ENCODE results near the gene CDC7. TPM values are rescaled to one million over a fixed set of nuclear protein-coding genes. Genes with fewer than 3 reads are reported as not detected.

CDC7 gene
- total and polyA plus RNA-seq, 9 of the 15 experiments (the other 6 are each of a cell fraction or from before 2014, with no cell fraction given), result 22.3 to 66.8 (median 44.2) TPM

DNA sequence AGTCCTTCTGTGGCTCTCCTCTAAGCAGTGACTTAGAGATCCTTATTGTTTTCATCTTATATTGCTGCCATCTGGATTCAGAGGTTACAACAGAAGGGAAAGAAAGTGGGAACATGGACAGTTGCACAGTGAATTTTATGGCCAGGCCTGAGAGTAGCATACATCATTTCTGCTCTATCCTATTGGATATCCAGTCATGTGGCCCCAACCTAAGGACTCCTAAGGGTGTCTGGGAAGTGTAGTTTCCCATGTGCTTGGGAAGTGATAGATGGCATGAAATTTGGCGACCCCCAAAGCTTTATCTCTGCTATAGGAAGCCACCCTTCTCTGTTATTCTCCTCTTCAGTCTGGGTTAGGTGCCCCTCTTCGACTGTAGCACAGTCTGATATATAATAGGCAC is 51.9 kb downstream of the CDC7 start (continued):
- TF ChIP-seq, protein P1, sequence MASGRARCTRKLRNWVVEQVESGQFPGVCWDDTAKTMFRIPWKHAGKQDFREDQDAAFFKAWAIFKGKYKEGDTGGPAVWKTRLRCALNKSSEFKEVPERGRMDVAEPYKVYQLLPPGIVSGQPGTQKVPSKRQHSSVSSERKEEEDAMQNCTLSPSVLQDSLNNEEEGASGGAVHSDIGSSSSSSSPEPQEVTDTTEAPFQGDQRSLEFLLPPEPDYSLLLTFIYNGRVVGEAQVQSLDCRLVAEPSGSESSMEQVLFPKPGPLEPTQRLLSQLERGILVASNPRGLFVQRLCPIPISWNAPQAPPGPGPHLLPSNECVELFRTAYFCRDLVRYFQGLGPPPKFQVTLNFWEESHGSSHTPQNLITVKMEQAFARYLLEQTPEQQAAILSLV (tag; IDR thresholded peaks at IDR 0.05), result no peak
- TF ChIP-seq ZNF41 (CRISPR knock-in tag; conservative IDR thresholded peaks at IDR 0.05), result no peak
- no peak for TF ChIP-seq TEAD4 (IDR thresholded peaks at IDR 0.05; ENCODE audit: low read length)
- TF ChIP-seq TEAD4 (CRISPR knock-in tag; IDR thresholded peaks at IDR 0.05; ENCODE audit: borderline replicate concordance), result no peak
- TF ChIP-seq, protein P2, sequence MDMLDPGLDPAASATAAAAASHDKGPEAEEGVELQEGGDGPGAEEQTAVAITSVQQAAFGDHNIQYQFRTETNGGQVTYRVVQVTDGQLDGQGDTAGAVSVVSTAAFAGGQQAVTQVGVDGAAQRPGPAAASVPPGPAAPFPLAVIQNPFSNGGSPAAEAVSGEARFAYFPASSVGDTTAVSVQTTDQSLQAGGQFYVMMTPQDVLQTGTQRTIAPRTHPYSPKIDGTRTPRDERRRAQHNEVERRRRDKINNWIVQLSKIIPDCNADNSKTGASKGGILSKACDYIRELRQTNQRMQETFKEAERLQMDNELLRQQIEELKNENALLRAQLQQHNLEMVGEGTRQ (CRISPR knock-in tag; IDR thresholded peaks at IDR 0.05), result peak; percentile 53; the same call in 1 of the 2 replicates
- TF ChIP-seq, protein P3, sequence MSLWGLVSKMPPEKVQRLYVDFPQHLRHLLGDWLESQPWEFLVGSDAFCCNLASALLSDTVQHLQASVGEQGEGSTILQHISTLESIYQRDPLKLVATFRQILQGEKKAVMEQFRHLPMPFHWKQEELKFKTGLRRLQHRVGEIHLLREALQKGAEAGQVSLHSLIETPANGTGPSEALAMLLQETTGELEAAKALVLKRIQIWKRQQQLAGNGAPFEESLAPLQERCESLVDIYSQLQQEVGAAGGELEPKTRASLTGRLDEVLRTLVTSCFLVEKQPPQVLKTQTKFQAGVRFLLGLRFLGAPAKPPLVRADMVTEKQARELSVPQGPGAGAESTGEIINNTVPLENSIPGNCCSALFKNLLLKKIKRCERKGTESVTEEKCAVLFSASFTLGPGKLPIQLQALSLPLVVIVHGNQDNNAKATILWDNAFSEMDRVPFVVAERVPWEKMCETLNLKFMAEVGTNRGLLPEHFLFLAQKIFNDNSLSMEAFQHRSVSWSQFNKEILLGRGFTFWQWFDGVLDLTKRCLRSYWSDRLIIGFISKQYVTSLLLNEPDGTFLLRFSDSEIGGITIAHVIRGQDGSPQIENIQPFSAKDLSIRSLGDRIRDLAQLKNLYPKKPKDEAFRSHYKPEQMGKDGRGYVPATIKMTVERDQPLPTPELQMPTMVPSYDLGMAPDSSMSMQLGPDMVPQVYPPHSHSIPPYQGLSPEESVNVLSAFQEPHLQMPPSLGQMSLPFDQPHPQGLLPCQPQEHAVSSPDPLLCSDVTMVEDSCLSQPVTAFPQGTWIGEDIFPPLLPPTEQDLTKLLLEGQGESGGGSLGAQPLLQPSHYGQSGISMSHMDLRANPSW (CRISPR knock-in tag; IDR thresholded peaks at IDR 0.05), result no peak
- TF ChIP-seq ATF7 (IDR thresholded peaks at IDR 0.05), result 0 out of 2 replicates have a peak, but pooled peaks have one; percentile 11
- TF ChIP-seq, protein P4, sequence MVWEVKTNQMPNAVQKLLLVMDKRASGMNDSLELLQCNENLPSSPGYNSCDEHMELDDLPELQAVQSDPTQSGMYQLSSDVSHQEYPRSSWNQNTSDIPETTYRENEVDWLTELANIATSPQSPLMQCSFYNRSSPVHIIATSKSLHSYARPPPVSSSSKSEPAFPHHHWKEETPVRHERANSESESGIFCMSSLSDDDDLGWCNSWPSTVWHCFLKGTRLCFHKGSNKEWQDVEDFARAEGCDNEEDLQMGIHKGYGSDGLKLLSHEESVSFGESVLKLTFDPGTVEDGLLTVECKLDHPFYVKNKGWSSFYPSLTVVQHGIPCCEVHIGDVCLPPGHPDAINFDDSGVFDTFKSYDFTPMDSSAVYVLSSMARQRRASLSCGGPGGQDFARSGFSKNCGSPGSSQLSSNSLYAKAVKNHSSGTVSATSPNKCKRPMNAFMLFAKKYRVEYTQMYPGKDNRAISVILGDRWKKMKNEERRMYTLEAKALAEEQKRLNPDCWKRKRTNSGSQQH (CRISPR knock-in tag; IDR thresholded peaks at IDR 0.05), result no peak
- no peak for TF ChIP-seq TEAD1 (CRISPR knock-in tag; IDR thresholded peaks at IDR 0.05)
- TF ChIP-seq ZNF717 (CRISPR knock-in tag; IDR thresholded peaks at IDR 0.05), result no peak
- peak; percentile 36; the same call in 1 of the 2 replicates for TF ChIP-seq RAD51 (IDR thresholded peaks at IDR 0.05; ENCODE audit: borderline replicate concordance, low read depth)
